ENCODE measurements around the gene TMC6. TPM values are rescaled to one million over a fixed set of nuclear protein-coding genes. Genes with fewer than 3 reads are reported as not detected.

TMC6 gene
- polyA plus RNA-seq, 1 experiment: 0.51 TPM

- Histone ChIP-seq H3K9me3 (ENCODE audit: control insufficient read depth, insufficient read depth, low read length) (no peaks in the 10 kb centered on the region), H3K27me3 (ENCODE audit: control insufficient read depth, insufficient read depth, low read length) (peaks cover 3% of the 10 kb centered on the region), H3K4me3 (ENCODE audit: low read depth, low read length) (peak overlapping the region; percentile 60), H3K27ac (ENCODE audit: low read depth, low read length) (no peak overlapping the region)
- DNase-seq (ENCODE audit: low read depth, low spot score): no peak
- POLR2A ChIA-PET: interaction anchor here (1.2 kb wide), 1 partner anchor 17 kb away, joined by 4 read pairs; the partner anchor contains the start of genes AFMID and TK1
- no peak for TF ChIP-seq CTCF (IDR thresholded peaks at IDR 0.05; ENCODE audit: low read depth, low read length)
- CTCF ChIA-PET: interaction anchor here (1.3 kb wide), 1 partner anchor 17 kb away, joined by 8 read pairs; the partner anchor contains the start of gene TK1
Observed at GRCh38 chr17:78168903-78169793, 40.6 kb upstream of the TMC6 start.

GRCh38 chr17:78168242-78168902 is 39.8 kb upstream of the TMC6 start, which contains the start of gene SYNGR2:
TSS of gene SYNGR2 (plus strand) at chr17:78168581. CDS start at chr17:78168617, 36 bp downstream.
- TF ChIP-seq CTCF (IDR thresholded peaks at IDR 0.05; ENCODE audit: low read depth, low read length): no peak
- DNase-seq (ENCODE audit: low read depth, low spot score): no peak
- H3K9me3 ChIP-seq (ENCODE audit: control insufficient read depth, insufficient read depth, low read length): no peaks in the 10 kb centered on the region
- ChIA-PET POLR2A (no interaction called here), CTCF (no interaction called here)
- H3K4me3 ChIP-seq (ENCODE audit: low read depth, low read length): peak within 1 kb of the TSS; percentile 60
- H3K27ac ChIP-seq (ENCODE audit: low read depth, low read length): no peak within 1 kb of the TSS
- H3K27me3 ChIP-seq (ENCODE audit: control insufficient read depth, insufficient read depth, low read length): peaks cover 3% of the 10 kb centered on the region

- peaks cover 3% of the 10 kb centered on the region for H3K27me3 ChIP-seq (ENCODE audit: control insufficient read depth, insufficient read depth, low read length)
- H3K4me3 ChIP-seq (ENCODE audit: low read depth, low read length): no peak overlapping the region
- H3K27ac ChIP-seq (ENCODE audit: low read depth, low read length): no peak overlapping the region
- no peaks in the 10 kb centered on the region for H3K9me3 ChIP-seq (ENCODE audit: control insufficient read depth, insufficient read depth, low read length)
- ChIA-PET POLR2A (no interaction called here), CTCF (no interaction called here)
- TF ChIP-seq CTCF (IDR thresholded peaks at IDR 0.05; ENCODE audit: low read depth, low read length): no peak
- no peak for DNase-seq (ENCODE audit: low read depth, low spot score)
Observed at GRCh38 chr17:78166416-78166815, 37.9 kb upstream of the TMC6 start.

GRCh38 chr17:78164748-78165607 is 36.4 kb upstream of the TMC6 start:
- H3K27me3 ChIP-seq (ENCODE audit: control insufficient read depth, insufficient read depth, low read length): peaks cover 3% of the 10 kb centered on the region
- TF ChIP-seq CTCF (IDR thresholded peaks at IDR 0.05; ENCODE audit: low read depth, low read length): no peak
- peaks cover 3% of the 10 kb centered on the region; the same call in 1 of the 2 replicates for H3K9me3 ChIP-seq (ENCODE audit: control insufficient read depth, insufficient read depth, low read length)
- ChIA-PET POLR2A (interaction anchor here (0.5 kb wide), 1 partner anchor 1608 kb away, joined by 3 read pairs; no protein-coding TSS in a partner anchor), CTCF (no interaction called here)
- H3K4me3 ChIP-seq (ENCODE audit: low read depth, low read length): no peak overlapping the region
- no peak for DNase-seq (ENCODE audit: low read depth, low spot score)
- H3K27ac ChIP-seq (ENCODE audit: low read depth, low read length): no peak overlapping the region
